ENCODE results near the gene RAB5IF.

The RAB5IF gene

GRCh38 chr20:36572701-36573102 is 32.9 kb upstream of the RAB5IF start:
- Histone ChIP-seq H3K4me2 (ENCODE audit: low read depth, low read length, poor library complexity, severe bottlenecking) (peak overlapping the region; percentile 79), H3K36me3 (ENCODE audit: low read length) (no peaks in the 10 kb centered on the region), H3K9me3 (ENCODE audit: insufficient read depth, low read length) (no peaks in the 10 kb centered on the region), H3K9ac (ENCODE audit: low read length) (peak overlapping the region; percentile 99), H3K4me3 (ENCODE audit: insufficient read depth, low read length, poor library complexity, severe bottlenecking) (peak overlapping the region; percentile 60), H3K27me3 (ENCODE audit: low read length) (no peaks in the 10 kb centered on the region), H3K27ac (ENCODE audit: low read depth, low read length) (peak overlapping the region; percentile 27), H3F3A (ENCODE audit: insufficient read depth) (peaks cover 20% of the 10 kb centered on the region), H4K20me1 (ENCODE audit: low read depth, low read length) (0 out of 2 replicates have a peak, but pooled peaks cover 3% of the 10 kb centered on the region), H3K9me2 (replicated peaks; ENCODE audit: insufficient read depth, low read length) (no peaks in the 10 kb centered on the region), H2AFZ (ENCODE audit: low read depth, low read length, severe bottlenecking) (peak overlapping the region; percentile 93), H3K79me2 (ENCODE audit: insufficient read depth, low read length) (peaks cover 40% of the 10 kb centered on the region)
- TF ChIP-seq CTCF (IDR thresholded peaks at IDR 0.05; ENCODE audit: insufficient read depth, low read length, poor library complexity, severe bottlenecking) (no peak), EZH2phosphoT487 (conservative IDR thresholded peaks at IDR 0.05; ENCODE audit: low read length) (no peak)

GRCh38 chr20:36573103-36573797 is 32.3 kb upstream of the RAB5IF start, which contains the start of gene TGIF2:
Gene TGIF2 (plus strand): TSS chr20:36573597. CDS start chr20:36578775, 5,178 bp downstream.
- Histone ChIP-seq H4K20me1 (ENCODE audit: low read depth, low read length) (0 out of 2 replicates have a peak, but pooled peaks cover 3% of the 10 kb centered on the region), H3K4me2 (ENCODE audit: low read depth, low read length, poor library complexity, severe bottlenecking) (peak within 1 kb of the TSS; percentile 79), H3K9ac (ENCODE audit: low read length) (peak within 1 kb of the TSS; percentile 99), H3K27me3 (ENCODE audit: low read length) (no peaks in the 10 kb centered on the region), H2AFZ (ENCODE audit: low read depth, low read length, severe bottlenecking) (peak within 1 kb of the TSS; percentile 93), H3K9me3 (ENCODE audit: insufficient read depth, low read length) (no peaks in the 10 kb centered on the region), H3F3A (ENCODE audit: insufficient read depth) (peaks cover 20% of the 10 kb centered on the region), H3K36me3 (ENCODE audit: low read length) (no peaks in the 10 kb centered on the region), H3K4me3 (ENCODE audit: insufficient read depth, low read length, poor library complexity, severe bottlenecking) (peak within 1 kb of the TSS; percentile 97), H3K27ac (ENCODE audit: low read depth, low read length) (peak within 1 kb of the TSS; percentile 75), H3K9me2 (replicated peaks; ENCODE audit: insufficient read depth, low read length) (no peaks in the 10 kb centered on the region), H3K79me2 (ENCODE audit: insufficient read depth, low read length) (peaks cover 46% of the 10 kb centered on the region)
- TF ChIP-seq EZH2phosphoT487 (conservative IDR thresholded peaks at IDR 0.05; ENCODE audit: low read length) (no peak), CTCF (IDR thresholded peaks at IDR 0.05; ENCODE audit: insufficient read depth, low read length, poor library complexity, severe bottlenecking) (no peak)

- no peaks in the 10 kb centered on the region for H3K9me2 ChIP-seq (replicated peaks; ENCODE audit: insufficient read depth, low read length)
- peaks cover 51% of the 10 kb centered on the region for H3K79me2 ChIP-seq (ENCODE audit: insufficient read depth, low read length)
- H3K9ac ChIP-seq (ENCODE audit: low read length), result peak overlapping the region; percentile 99
- peak overlapping the region; percentile 67 for H2AFZ ChIP-seq (ENCODE audit: low read depth, low read length, severe bottlenecking)
- no peaks in the 10 kb centered on the region for H3K27me3 ChIP-seq (ENCODE audit: low read length)
- peak overlapping the region; percentile 75 for H3K27ac ChIP-seq (ENCODE audit: low read depth, low read length)
- 0 out of 2 replicates have a peak, but pooled peaks cover 3% of the 10 kb centered on the region for H4K20me1 ChIP-seq (ENCODE audit: low read depth, low read length)
- H3K9me3 ChIP-seq (ENCODE audit: insufficient read depth, low read length), result no peaks in the 10 kb centered on the region
- peak overlapping the region; percentile 67 for H3K4me2 ChIP-seq (ENCODE audit: low read depth, low read length, poor library complexity, severe bottlenecking)
- no peaks in the 10 kb centered on the region for H3K36me3 ChIP-seq (ENCODE audit: low read length)
- H3F3A ChIP-seq (ENCODE audit: insufficient read depth), result peaks cover 20% of the 10 kb centered on the region
- peak overlapping the region; percentile 97 for H3K4me3 ChIP-seq (ENCODE audit: insufficient read depth, low read length, poor library complexity, severe bottlenecking)
- no peak for TF ChIP-seq CTCF (IDR thresholded peaks at IDR 0.05; ENCODE audit: insufficient read depth, low read length, poor library complexity, severe bottlenecking)
- no peak for TF ChIP-seq EZH2phosphoT487 (conservative IDR thresholded peaks at IDR 0.05; ENCODE audit: low read length)
These were observed 31.7 kb upstream of the RAB5IF start for GRCh38 chr20:36573798-36574365.
